ENCODE measurements around the gene SESN2.

GRCh38 chr1:28286111-28286510 is 26.8 kb downstream of the SESN2 start:
- no peak for TF ChIP-seq ZNF274 (IDR thresholded peaks at IDR 0.05; ENCODE audit: low read depth, low read length)
- TF ChIP-seq YY1 (IDR thresholded peaks at IDR 0.05; ENCODE audit: insufficient read depth, insufficient read length): no peak
- TF ChIP-seq SUZ12 (IDR thresholded peaks at IDR 0.05; ENCODE audit: extremely low read depth, insufficient read depth, insufficient read length): no peak
